Endothelial cell of umbilical vein (primary cell): Measurements from ENCODE around the gene NDUFS1.

ENCODE experiments used
- EZH2 ChIP-seq: IDR thresholded peaks from 2 replicates; pipeline ENCODE4 v1.6.1; 2012; ENCODE audit warnings: borderline replicate concordance, low read depth, mild to moderate bottlenecking, moderate library complexity, low read length, inconsistent platforms; ENCODE audit not compliant: severe bottlenecking
- GATA2 ChIP-seq: IDR thresholded peaks from 2 replicates; pipeline ENCODE4 v1.7.0; 2011; ENCODE audit warnings: low read depth, mild to moderate bottlenecking, moderate library complexity, mixed read lengths, low read length; ENCODE audit not compliant: insufficient read length, insufficient read depth
- JUN ChIP-seq: IDR thresholded peaks from 2 replicates; pipeline ENCODE4 v1.6.1; 2011; ENCODE audit warnings: borderline replicate concordance, low read depth; ENCODE audit not compliant: insufficient read length, insufficient read depth
- POLR2A ChIP-seq: IDR thresholded peaks from 2 replicates; pipeline ENCODE4 v1.6.1; 2012; ENCODE audit warnings: low read depth, mild to moderate bottlenecking, control low read depth, low read length
- POLR2AphosphoS5 ChIP-seq: IDR thresholded peaks from 2 replicates; pipeline ENCODE4 v1.6.1; 2012; ENCODE audit warnings: low read depth, mild to moderate bottlenecking, control low read depth, low read length, moderate library complexity; ENCODE audit not compliant: insufficient read depth
- TF ChIP-seq, protein P1 (sequence below), 2 donors: IDR thresholded peaks; 1 replicate in 1 of 2; 2 replicates in 1 of 2; pipeline ENCODE4 v1.5.1; 2011; ENCODE audit warnings: low read length in 2 of 2, mild to moderate bottlenecking in 2 of 2, moderate library complexity in 2 of 2, control low read depth in 1 of 2, inconsistent platforms in 1 of 2, low read depth in 1 of 2; ENCODE audit not compliant: insufficient read depth in 1 of 2; ENCODE audit errors: extremely low read depth in 1 of 2
- TF ChIP-seq, protein P2 (sequence below): IDR thresholded peaks from 2 replicates; pipeline ENCODE4 v1.6.1; 2011; ENCODE audit not compliant: insufficient read depth, insufficient read length

GRCh38 chr2:206164261-206164862, 5.1 kb upstream of the NDUFS1 start:
- TF ChIP-seq, protein P1, sequence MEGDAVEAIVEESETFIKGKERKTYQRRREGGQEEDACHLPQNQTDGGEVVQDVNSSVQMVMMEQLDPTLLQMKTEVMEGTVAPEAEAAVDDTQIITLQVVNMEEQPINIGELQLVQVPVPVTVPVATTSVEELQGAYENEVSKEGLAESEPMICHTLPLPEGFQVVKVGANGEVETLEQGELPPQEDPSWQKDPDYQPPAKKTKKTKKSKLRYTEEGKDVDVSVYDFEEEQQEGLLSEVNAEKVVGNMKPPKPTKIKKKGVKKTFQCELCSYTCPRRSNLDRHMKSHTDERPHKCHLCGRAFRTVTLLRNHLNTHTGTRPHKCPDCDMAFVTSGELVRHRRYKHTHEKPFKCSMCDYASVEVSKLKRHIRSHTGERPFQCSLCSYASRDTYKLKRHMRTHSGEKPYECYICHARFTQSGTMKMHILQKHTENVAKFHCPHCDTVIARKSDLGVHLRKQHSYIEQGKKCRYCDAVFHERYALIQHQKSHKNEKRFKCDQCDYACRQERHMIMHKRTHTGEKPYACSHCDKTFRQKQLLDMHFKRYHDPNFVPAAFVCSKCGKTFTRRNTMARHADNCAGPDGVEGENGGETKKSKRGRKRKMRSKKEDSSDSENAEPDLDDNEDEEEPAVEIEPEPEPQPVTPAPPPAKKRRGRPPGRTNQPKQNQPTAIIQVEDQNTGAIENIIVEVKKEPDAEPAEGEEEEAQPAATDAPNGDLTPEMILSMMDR (IDR thresholded peaks at IDR 0.05; ENCODE audit: extremely low read depth in 1 of 2, insufficient read depth in 1 of 2, low read depth in 1 of 2, low read length in 2 of 2), result peak; percentile 38 to 53
- TF ChIP-seq, protein P2, sequence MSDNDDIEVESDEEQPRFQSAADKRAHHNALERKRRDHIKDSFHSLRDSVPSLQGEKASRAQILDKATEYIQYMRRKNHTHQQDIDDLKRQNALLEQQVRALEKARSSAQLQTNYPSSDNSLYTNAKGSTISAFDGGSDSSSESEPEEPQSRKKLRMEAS, result no peak
- no peak for TF ChIP-seq POLR2AphosphoS5
- no peak for TF ChIP-seq EZH2
- no peak for TF ChIP-seq POLR2A
- no peak for TF ChIP-seq JUN
- no peak for TF ChIP-seq GATA2
